ENCODE measurements around the gene ENGASE.

DNA sequence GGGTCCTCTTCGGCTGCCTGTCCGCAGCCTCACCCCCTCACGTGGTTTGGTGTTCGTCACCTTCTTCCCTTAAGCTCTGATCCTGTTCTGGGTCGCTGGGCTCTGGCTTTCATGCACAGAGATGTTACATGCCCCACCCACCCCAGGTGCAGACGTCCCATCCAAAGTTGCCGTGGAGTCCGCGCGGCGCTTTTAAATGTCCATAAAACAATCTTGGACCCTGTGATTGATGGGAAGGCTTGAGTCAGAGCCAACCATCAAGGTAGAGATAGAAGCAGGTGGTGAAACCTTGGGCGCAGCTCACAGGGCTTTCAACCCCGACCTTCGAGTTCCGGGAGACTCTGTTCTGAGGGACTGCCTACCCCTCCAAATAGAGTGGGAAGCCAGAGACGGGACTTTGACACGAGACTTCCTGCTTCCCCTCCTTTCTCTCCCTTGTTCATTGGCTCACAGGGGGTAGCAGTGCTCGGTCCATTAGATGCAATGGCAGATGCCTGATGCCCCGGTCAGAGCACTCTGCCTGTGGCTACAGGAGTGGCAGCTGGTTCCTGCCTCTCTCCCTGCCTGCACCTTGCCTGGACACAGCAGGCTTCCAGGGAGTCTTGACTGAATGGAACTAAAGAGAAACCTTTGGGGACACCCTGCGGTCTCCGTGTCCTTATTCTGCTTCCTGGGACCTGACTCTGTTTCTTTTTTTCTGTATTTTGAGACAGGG, 4.0 kb downstream of the ENGASE start:
- TF ChIP-seq CTCF (conservative IDR thresholded peaks at IDR 0.05; ENCODE audit: low read depth in 2 of 2) (no peak), CREB1 (CRISPR knock-in tag; IDR thresholded peaks at IDR 0.05; ENCODE audit: low read depth) (no peak), POLR2AphosphoS5 (IDR thresholded peaks at IDR 0.05; ENCODE audit: low read depth) (no peak), EZH2 (IDR thresholded peaks at IDR 0.05; ENCODE audit: low read depth, unreplicated experiment) (no peak)
- TF ChIP-seq, protein P1, sequence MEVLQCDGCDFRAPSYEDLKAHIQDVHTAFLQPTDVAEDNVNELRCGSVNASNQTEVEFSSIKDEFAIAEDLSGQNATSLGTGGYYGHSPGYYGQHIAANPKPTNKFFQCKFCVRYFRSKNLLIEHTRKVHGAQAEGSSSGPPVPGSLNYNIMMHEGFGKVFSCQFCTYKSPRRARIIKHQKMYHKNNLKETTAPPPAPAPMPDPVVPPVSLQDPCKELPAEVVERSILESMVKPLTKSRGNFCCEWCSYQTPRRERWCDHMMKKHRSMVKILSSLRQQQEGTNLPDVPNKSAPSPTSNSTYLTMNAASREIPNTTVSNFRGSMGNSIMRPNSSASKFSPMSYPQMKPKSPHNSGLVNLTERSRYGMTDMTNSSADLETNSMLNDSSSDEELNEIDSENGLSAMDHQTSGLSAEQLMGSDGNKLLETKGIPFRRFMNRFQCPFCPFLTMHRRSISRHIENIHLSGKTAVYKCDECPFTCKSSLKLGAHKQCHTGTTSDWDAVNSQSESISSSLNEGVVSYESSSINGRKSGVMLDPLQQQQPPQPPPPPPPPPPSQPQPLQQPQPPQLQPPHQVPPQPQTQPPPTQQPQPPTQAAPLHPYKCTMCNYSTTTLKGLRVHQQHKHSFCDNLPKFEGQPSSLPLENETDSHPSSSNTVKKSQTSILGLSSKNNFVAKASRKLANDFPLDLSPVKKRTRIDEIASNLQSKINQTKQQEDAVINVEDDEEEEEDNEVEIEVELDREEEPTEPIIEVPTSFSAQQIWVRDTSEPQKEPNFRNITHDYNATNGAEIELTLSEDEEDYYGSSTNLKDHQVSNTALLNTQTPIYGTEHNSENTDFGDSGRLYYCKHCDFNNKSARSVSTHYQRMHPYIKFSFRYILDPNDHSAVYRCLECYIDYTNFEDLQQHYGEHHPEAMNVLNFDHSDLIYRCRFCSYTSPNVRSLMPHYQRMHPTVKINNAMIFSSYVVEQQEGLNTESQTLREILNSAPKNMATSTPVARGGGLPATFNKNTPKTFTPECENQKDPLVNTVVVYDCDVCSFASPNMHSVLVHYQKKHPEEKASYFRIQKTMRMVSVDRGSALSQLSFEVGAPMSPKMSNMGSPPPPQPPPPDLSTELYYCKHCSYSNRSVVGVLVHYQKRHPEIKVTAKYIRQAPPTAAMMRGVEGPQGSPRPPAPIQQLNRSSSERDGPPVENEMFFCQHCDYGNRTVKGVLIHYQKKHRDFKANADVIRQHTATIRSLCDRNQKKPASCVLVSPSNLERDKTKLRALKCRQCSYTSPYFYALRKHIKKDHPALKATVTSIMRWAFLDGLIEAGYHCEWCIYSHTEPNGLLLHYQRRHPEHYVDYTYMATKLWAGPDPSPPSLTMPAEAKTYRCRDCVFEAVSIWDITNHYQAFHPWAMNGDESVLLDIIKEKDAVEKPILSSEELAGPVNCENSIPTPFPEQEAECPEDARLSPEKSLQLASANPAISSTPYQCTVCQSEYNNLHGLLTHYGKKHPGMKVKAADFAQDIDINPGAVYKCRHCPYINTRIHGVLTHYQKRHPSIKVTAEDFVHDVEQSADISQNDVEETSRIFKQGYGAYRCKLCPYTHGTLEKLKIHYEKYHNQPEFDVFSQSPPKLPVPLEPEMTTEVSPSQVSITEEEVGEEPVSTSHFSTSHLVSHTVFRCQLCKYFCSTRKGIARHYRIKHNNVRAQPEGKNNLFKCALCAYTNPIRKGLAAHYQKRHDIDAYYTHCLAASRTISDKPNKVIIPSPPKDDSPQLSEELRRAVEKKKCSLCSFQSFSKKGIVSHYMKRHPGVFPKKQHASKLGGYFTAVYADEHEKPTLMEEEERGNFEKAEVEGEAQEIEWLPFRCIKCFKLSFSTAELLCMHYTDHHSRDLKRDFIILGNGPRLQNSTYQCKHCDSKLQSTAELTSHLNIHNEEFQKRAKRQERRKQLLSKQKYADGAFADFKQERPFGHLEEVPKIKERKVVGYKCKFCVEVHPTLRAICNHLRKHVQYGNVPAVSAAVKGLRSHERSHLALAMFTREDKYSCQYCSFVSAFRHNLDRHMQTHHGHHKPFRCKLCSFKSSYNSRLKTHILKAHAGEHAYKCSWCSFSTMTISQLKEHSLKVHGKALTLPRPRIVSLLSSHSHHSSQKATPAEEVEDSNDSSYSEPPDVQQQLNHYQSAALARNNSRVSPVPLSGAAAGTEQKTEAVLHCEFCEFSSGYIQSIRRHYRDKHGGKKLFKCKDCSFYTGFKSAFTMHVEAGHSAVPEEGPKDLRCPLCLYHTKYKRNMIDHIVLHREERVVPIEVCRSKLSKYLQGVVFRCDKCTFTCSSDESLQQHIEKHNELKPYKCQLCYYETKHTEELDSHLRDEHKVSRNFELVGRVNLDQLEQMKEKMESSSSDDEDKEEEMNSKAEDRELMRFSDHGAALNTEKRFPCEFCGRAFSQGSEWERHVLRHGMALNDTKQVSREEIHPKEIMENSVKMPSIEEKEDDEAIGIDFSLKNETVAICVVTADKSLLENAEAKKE (CRISPR knock-in tag; IDR thresholded peaks at IDR 0.05): no peak

Data from GM23338 (cell line).